Measurements from ENCODE around the gene ZRSR2.
"Not testable (repeated sequence)": the region's sequence is repeated elsewhere in the genome, so short reads cannot be mapped to it uniquely, and the experiment has no call there.

The ZRSR2 gene, protein sequence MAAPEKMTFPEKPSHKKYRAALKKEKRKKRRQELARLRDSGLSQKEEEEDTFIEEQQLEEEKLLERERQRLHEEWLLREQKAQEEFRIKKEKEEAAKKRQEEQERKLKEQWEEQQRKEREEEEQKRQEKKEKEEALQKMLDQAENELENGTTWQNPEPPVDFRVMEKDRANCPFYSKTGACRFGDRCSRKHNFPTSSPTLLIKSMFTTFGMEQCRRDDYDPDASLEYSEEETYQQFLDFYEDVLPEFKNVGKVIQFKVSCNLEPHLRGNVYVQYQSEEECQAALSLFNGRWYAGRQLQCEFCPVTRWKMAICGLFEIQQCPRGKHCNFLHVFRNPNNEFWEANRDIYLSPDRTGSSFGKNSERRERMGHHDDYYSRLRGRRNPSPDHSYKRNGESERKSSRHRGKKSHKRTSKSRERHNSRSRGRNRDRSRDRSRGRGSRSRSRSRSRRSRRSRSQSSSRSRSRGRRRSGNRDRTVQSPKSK

GRCh38 chrX:15789979-15790768, at the start of gene ZRSR2:
Gene ZRSR2 (plus strand): TSS chrX:15790484. CDS start chrX:15790496, 12 bp downstream.
- FAIRE-seq: no peak

- FAIRE-seq: no peak
Observed at GRCh38 chrX:15744181-15744867, 46.0 kb upstream of the ZRSR2 start.

- no peak for FAIRE-seq
Observed at GRCh38 chrX:15745179-15745578, 45.1 kb upstream of the ZRSR2 start.

- FAIRE-seq: not testable (repeated sequence)
Observed at GRCh38 chrX:15746651-15747050, 43.6 kb upstream of the ZRSR2 start.

GRCh38 chrX:15747626-15748173, 42.6 kb upstream of the ZRSR2 start:
- no peak for FAIRE-seq

DNA sequence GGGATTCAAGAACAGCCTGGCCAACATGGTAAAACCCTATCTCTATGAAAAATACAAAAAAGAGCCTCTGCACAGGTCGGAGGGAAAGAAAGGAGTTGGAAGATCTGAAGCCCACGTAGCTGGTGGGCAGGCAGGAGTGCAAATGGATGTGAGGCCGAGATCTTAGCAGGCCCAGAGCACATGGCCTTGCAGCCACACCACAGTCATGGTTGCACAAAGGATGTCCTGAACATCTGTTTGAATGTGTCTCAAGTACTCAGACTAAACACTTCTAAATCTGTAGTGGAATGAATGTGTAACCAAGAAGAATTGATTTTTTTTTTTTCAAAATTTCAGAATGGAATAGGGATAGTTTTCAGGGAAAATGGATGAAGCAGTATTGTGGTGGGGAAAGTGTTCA, 41.4 kb upstream of the ZRSR2 start:
- FAIRE-seq: no peak

GRCh38 chrX:15749642-15750610, 40.4 kb upstream of the ZRSR2 start:
- no peak for FAIRE-seq

DNA sequence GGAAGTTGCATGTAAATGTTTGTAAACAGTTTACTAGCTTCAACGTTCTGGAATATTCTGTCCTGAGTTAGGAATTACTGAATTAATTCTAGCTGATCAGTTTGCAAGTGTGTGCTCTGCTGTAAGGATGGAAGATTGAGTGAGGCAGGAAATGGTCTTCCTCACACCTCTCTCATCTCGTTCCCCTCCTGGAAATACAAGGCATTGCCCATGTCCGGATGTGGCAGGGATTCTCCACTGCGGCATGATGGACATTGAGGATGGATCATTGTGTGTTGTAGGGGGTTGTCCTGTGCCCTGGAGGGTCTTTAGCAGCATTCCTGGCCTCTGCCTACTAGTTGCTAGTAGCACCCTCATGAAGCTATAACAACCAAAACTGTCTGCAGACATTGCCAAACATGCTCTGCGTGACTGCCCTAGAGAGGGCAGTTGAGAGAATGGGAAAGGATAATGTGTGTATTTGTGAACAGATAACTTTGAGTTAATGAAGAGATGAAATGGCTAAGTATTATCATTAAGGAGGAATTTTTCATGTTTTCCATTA, 39.6 kb upstream of the ZRSR2 start:
- no peak for FAIRE-seq

- no peak for FAIRE-seq
Observed at GRCh38 chrX:15751155-15751819, 39.0 kb upstream of the ZRSR2 start.

DNA sequence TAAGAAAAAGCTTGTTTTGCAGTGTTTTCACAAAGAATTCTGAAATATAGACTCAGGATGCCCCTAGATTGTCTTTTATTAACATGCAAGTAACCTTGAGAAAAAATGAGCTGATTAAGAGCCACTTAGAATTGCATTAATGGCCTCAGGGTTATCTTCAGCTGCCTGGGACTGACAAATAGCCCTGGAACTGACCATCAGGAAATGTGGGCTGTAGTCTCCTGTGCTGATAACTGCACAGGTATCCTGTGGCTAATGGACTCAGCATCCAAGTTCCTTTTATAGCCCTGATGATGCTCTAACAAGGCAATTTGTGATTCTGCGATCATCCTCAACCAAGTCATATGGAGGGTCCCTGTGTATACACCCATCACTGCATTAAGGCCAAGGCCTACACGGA, 35.2 kb upstream of the ZRSR2 start:
- FAIRE-seq: no peak

- no peak for FAIRE-seq
Observed at GRCh38 chrX:15758140-15758539, 32.1 kb upstream of the ZRSR2 start.

- not testable (repeated sequence) for FAIRE-seq
Observed at GRCh38 chrX:15759886-15760285, 30.4 kb upstream of the ZRSR2 start.

DNA sequence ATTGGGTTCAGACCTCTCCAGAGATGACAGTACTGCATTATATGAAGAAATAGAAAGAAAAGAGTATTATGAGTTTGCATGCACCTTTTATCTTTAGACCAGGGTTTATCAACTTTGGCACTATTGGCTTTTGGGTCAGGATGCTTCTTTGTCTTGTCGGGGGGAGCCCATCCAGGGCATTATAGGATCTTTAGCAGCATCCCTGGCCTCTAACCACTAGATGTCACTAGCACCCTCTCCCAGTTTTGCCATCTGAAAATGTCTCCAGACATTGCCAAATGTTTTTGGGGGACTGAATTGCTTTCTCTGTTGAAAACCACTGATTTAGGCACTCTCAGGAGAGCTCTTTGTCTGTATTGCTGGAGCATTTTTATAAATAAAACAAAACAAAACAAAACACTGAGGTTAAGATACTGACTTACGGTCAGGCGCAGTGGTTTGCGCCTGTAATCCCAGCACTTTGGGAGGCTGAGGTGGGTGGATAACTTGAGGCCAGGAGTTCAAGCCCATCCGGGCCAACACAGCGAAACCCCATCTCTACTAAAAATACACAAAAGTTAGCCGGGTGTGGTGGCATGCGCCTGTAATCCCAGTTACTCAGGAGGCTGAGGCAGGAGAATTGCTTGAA, 28.6 kb upstream of the ZRSR2 start:
- no peak for FAIRE-seq

DNA sequence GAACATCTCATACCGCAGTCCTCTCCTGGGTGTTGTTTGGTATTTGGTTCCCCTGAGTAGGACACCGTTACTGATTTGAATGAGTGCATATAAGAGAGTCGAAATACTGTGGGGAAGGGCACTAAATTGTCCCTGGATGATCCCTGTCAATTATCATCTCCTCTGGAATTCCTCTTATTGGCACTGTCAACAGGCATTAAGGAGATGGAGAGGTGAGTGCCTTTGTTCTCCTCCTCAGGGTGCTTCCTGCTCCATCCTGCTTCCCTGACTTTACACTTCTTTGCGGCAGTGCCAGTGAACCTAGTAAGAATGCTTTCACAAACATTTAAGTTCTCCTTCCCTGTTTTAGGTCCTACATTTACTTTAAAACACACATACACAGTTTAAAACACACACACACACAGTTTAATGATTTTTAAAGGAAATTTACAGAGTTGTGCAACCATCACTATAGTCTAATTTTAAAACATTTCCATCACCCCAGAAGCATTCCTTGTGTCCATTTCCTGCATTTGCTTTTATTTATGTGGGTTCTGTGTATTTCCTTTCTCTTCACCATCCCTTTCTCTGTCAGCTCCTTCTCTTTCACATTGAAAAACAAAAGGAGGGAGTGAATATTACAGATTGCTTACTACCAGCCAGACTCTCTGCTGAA, 20.9 kb upstream of the ZRSR2 start:
- no peak for FAIRE-seq

DNA sequence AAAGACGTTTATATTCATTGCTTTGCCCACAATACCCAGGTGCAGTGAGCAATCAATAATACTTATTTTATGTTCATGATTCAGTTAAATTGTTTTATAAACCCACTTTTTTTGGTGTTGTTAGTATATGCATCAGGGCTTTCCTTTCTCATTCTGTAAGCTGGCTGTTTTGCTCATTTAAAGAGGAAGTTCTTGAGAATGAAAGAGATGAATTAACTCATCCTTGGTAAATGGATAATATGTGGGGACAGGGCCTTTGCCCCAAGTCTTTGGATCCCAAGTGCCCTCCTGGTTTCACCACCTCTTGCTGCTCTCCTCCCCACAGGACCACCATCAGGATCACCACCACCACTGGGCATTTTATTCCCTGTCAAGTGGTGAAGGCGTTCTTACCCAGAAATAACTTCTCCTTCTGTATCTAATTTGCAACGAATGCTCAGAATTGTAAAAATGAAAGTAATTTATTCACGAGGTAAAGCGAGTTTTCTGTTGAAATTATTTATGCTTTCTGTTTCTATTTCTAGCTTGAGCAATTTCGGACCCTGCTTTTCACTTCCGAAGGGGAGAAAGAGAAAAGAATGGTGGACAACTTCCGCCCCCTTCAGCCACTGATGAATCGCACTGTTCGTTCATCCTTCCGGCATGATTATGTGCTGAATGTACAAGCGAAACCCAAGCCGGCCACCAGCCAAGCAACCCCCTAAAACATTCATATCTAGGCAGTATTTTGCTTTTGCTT, 8.2 kb upstream of the ZRSR2 start:
- FAIRE-seq: no peak

- FAIRE-seq: no peak
Observed at GRCh38 chrX:15785176-15785750, 5.0 kb upstream of the ZRSR2 start.

DNA sequence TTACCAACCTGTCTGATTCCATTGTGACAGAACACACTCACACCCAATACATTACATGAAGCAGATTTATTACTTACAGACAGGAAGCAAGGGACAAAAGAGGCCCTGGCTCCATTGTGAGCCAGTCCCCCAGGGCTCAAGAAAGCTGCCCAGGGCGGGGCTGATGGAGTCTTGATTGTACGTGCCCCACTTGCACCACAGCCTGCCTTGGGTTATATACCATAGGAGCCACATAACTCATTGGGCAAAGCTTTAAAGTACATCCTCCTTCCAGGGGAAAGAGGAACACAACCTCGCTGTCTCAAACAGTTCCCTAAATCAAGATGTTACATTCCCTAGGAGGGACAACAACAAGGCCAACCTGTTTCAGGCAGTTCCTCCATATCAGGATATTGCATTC, 3.4 kb upstream of the ZRSR2 start:
- no peak for FAIRE-seq

GRCh38 chrX:15790769-15791290, 546 bp downstream of the ZRSR2 start:
- no peak for FAIRE-seq

DNA sequence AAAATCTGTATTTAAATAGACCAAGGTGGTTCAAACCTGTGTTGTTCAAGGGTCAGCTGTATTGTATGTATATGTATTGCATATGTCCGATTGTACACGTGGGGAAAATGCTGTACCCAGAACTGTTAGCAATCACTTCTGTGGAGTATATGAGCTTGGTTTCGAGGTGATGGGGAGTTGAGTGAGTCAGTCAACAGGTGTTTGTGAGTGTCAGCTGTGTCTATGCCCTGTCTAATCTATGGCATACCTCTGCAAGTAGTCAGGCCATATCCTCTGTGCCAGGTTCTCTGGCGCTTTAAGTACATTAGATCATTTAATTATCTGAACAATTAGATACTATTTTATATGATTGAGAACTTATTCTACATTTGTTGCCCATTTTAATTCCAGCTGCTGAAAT, 7.4 kb downstream of the ZRSR2 start:
- no peak for FAIRE-seq

Data from TTC549 (cell line).